IMR-90 (cell line): Measurements from ENCODE around the gene RERE. TPM values are rescaled to one million over a fixed set of nuclear protein-coding genes. Genes with fewer than 3 reads are reported as not detected.

Experiments
- ATAC-seq: fragments of 200-7000 bp; cut with Tn5 transposase; 2 replicates; pipeline ENCODE4 v1.9.1; 2020; ENCODE audit warnings: low read depth, mild to moderate bottlenecking, moderate library complexity
- BruUV-seq: library from RNA; stranded (reverse); fragments of 400-500 nt; replicated peaks from 2 replicates; lab custom pipeline; 2021; lab: Mats Ljungman, UMichigan
- CTCF ChIA-PET: fragments of 300-600 bp; formaldehyde crosslinking; extraction: SDS; loops from one replicate; lab custom pipeline; 2021; ENCODE audit warnings: antibody characterized with exemption; lab: Yijun Ruan, JAX
- POLR2A ChIA-PET: fragments of 300-600 bp; sonication (Branson Sonifier 250); formaldehyde crosslinking; loops from one replicate; lab custom pipeline; 2022; ENCODE audit warnings: antibody characterized with exemption; ENCODE audit not compliant: unreplicated experiment; lab: Charles Lee
- DNase-seq: peaks from one replicate; pipeline ENCODE4 v3.0.0; 2013
- H2AFZ ChIP-seq: replicated peaks from 2 replicates; pipeline ENCODE3; 2013; ENCODE audit warnings: low read length, mild to moderate bottlenecking; ENCODE audit not compliant: poor library complexity
- H2AK5ac ChIP-seq: 2 replicates; pipeline ENCODE4 v1.6.1; 2013; ENCODE audit warnings: low read depth, low read length, inconsistent platforms
- H2AK9ac ChIP-seq: replicated peaks from 2 replicates; pipeline ENCODE3; 2013; ENCODE audit warnings: mild to moderate bottlenecking, low read depth, low read length, moderate library complexity; ENCODE audit not compliant: poor library complexity
- H2BK120ac ChIP-seq: 2 replicates; pipeline ENCODE4 v1.6.1; 2013; ENCODE audit warnings: low read depth, low read length, inconsistent platforms
- H2BK15ac ChIP-seq: 3 replicates; pipeline ENCODE4 v1.6.1; 2013; ENCODE audit warnings: low read depth, low read length, inconsistent platforms
- H2BK20ac ChIP-seq: 2 replicates; pipeline ENCODE4 v1.6.1; 2013; ENCODE audit warnings: low read depth, mild to moderate bottlenecking, inconsistent platforms, low read length, moderate library complexity
- H2BK5ac ChIP-seq: 2 replicates; pipeline ENCODE4 v1.6.1; 2013; ENCODE audit warnings: mild to moderate bottlenecking, low read depth, low read length, inconsistent platforms; ENCODE audit not compliant: poor library complexity, severe bottlenecking
- H3K14ac ChIP-seq: replicated peaks from 2 replicates; pipeline ENCODE4 v1.6.1; 2013; ENCODE audit warnings: low read depth, low read length, inconsistent platforms
- H3K18ac ChIP-seq: 2 replicates; pipeline ENCODE4 v1.6.1; 2013; ENCODE audit warnings: low read depth, low read length, control low read depth
- H3K23ac ChIP-seq: 2 replicates; pipeline ENCODE4 v1.6.1; 2013; ENCODE audit warnings: low read depth, low read length, inconsistent platforms
- H3K27ac ChIP-seq: 2 replicates; pipeline ENCODE4 v1.5.1; 2013; ENCODE audit warnings: mild to moderate bottlenecking, control low read depth, low read length; ENCODE audit not compliant: insufficient read depth
- H3K27me3 ChIP-seq: 2 replicates; pipeline ENCODE4 v1.6.1; 2013; ENCODE audit warnings: low read length; ENCODE audit not compliant: control insufficient read depth, insufficient read depth
- H3K36me3 ChIP-seq: 2 replicates; pipeline ENCODE4 v1.6.1; 2013; ENCODE audit warnings: low read length, mixed read lengths; ENCODE audit not compliant: control insufficient read depth, insufficient read depth
- H3K4ac ChIP-seq: 2 replicates; pipeline ENCODE4 v1.6.1; 2013; ENCODE audit warnings: low read depth, low read length, inconsistent platforms
- H3K4me1 ChIP-seq: 2 replicates; pipeline ENCODE4 v1.6.1; 2013; ENCODE audit warnings: low read length, mixed read lengths; ENCODE audit not compliant: control insufficient read depth, insufficient read depth
- H3K4me2 ChIP-seq: 2 replicates; pipeline ENCODE4 v1.6.1; 2013; ENCODE audit warnings: low read depth, mild to moderate bottlenecking, control low read depth, low read length, moderate library complexity
- H3K4me3 ChIP-seq: 2 replicates; pipeline ENCODE4 v1.5.1; 2013; ENCODE audit warnings: low read depth, mild to moderate bottlenecking, control low read depth, low read length, moderate library complexity; ENCODE audit not compliant: insufficient read depth
- H3K56ac ChIP-seq: 2 replicates; pipeline ENCODE4 v1.6.1; 2013; ENCODE audit warnings: low read length, inconsistent platforms; ENCODE audit not compliant: insufficient read depth; ENCODE audit errors: extremely low read depth
- H3K79me1 ChIP-seq, 2 experiments: 2 replicates each; pipeline ENCODE4 v1.6.1; 2013; ENCODE audit warnings: low read length in 2 of 2, inconsistent platforms in 1 of 2, low read depth in 1 of 2
- H3K9ac ChIP-seq: 2 replicates; pipeline ENCODE4 v1.6.1; 2013; ENCODE audit warnings: low read depth, low read length, control low read depth
- H3K9me1 ChIP-seq: 2 replicates; pipeline ENCODE4 v1.6.1; 2013; ENCODE audit warnings: low read length, inconsistent platforms; ENCODE audit not compliant: insufficient read depth
- H3K9me3 ChIP-seq: 2 replicates; pipeline ENCODE4 v1.6.1; 2013; ENCODE audit warnings: low read length; ENCODE audit not compliant: control insufficient read depth, insufficient read depth
- H4K20me1 ChIP-seq: 2 replicates; pipeline ENCODE4 v1.6.1; 2013; ENCODE audit warnings: low read length, inconsistent platforms; ENCODE audit not compliant: insufficient read depth
- H4K5ac ChIP-seq: 2 replicates; pipeline ENCODE4 v1.6.1; 2013; ENCODE audit warnings: mild to moderate bottlenecking, low read depth, low read length, control low read depth
- H4K8ac ChIP-seq, 2 experiments: 2 replicates each; pipeline ENCODE4 v1.6.1; 2013; ENCODE audit warnings: low read depth in 2 of 2, low read length in 2 of 2, control low read depth in 1 of 2, inconsistent platforms in 1 of 2
- H4K91ac ChIP-seq: 2 replicates; pipeline ENCODE4 v1.6.1; 2013; ENCODE audit warnings: low read depth, low read length, inconsistent platforms; ENCODE audit not compliant: insufficient read depth
- POLR2A ChIP-seq: IDR thresholded peaks from 2 replicates; pipeline ENCODE4 v1.6.1; 2012; ENCODE audit warnings: mild to moderate bottlenecking, low read depth, low read length
- WGBS, 2 experiments: methylation state at CpG; one replicate each; pipeline versions ENCODE4 v1.1.5 to v1.1.7; 2013; ENCODE audit warnings: missing lambda C conversion rate in 2 of 2; ENCODE audit not compliant: insufficient read length in 1 of 2; ENCODE audit errors: extremely low coverage in 2 of 2; 5-methylcytosine and 5-hydroxymethylcytosine counted together
- dilution Hi-C: fragments of 300-500 bp; cut with HindIII; formaldehyde crosslinking; loops from one replicate; pipeline ENCODE4 v1.14.3; 2018; ENCODE audit warnings: low sequenced_read_pairs; ENCODE audit not compliant: unreplicated experiment
- in situ Hi-C: fragments of 300-500 bp; cut with MboI; formaldehyde crosslinking; loops from 3 replicates; pipeline ENCODE4 v1.14.3; 2019; ENCODE audit warnings: low sequenced_read_pairs, inconsistent platforms, mixed read lengths
- intact Hi-C: fragments of 100-400 bp; cut with micrococcal nuclease; formaldehyde crosslinking; loops from 2 replicates; pipeline ENCODE4 v1.10.0; 2022
- polyA plus RNA-seq, 3 experiments: library from polyadenylated mRNA; depleted of rRNA; stranded (reverse); fragments of >200 nt; gene quantifications; 2 replicates each; pipeline ENCODE4 v1.2.3, GENCODE V29; 2012; ENCODE audit warnings: low replicate concordance in 1 of 3
- total RNA-seq: library from RNA; depleted of rRNA; stranded (reverse); fragments of >200 nt; gene quantifications from 2 replicates; pipeline ENCODE4 v1.2.3, GENCODE V29; 2012

The RERE gene
- total and polyA plus RNA-seq, 2 of the 4 experiments (the other 2 are of a cell fraction), result 11.5 to 25.1 TPM

DNA sequence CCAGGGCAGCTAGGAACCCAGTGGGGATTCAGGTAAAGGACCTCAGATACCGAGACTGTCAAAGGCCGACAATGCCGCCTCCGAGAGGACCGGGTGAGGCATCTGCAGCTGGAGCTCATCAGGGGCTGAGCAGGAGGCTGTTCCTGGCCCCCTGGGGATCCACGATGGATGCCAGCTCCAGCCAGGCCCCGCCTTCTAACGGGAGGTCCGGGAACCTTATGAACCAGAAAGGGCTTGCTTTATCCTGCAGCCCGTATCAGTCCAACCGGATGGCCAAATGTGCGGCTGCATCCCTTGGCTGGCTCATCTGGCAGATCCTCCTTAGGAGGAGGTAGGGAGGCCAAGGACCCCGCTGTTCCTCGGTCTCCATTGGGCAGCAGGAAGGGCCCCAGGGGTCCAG lies 467.5 kb downstream of the RERE start:
- no peak overlapping the region for H4K8ac ChIP-seq
- H2AK5ac ChIP-seq, result 0 out of 2 replicates have a peak overlapping the region, but pooled peaks have one; percentile 6
- no peak overlapping the region for H3K9ac ChIP-seq
- no peak overlapping the region for H3K14ac ChIP-seq
- in situ Hi-C loops, result loop anchor here (5.0 kb wide), 1 partner anchor 373 kb away; no protein-coding TSS in a partner anchor
- H4K20me1 ChIP-seq, result 0 out of 2 replicates have a peak, but pooled peaks cover 8% of the 10 kb centered on the region
- no peak for TF ChIP-seq POLR2A
- H3K9me3 ChIP-seq, result no peaks in the 10 kb centered on the region
- no peak overlapping the region for H2BK5ac ChIP-seq
- dilution Hi-C loops, result no loop called here
- BruUV-seq, result no TSS peak
- no peak overlapping the region for H2AK9ac ChIP-seq
- no peak for DNase-seq
- peaks cover 13% of the 10 kb centered on the region for H3K4me1 ChIP-seq
- no peak overlapping the region for H2BK20ac ChIP-seq
- no peak overlapping the region for H4K5ac ChIP-seq
- ChIA-PET CTCF (interaction anchor here (0.6 kb wide), 1 partner anchor 219 kb away, joined by 3 read pairs; no protein-coding TSS in a partner anchor), POLR2A (no interaction called here)
- no peaks in the 10 kb centered on the region for H3K27me3 ChIP-seq
- H3K79me1 ChIP-seq, result peaks cover 0 to 25% of the 10 kb centered on the region in 2 experiments; a peak in 2 of 4 replicates
- no peak overlapping the region for H3K18ac ChIP-seq
- no peak overlapping the region for H3K4me3 ChIP-seq
- H3K36me3 ChIP-seq, result peaks cover 22% of the 10 kb centered on the region
- H3K23ac ChIP-seq, result no peak overlapping the region
- no peak overlapping the region for H3K27ac ChIP-seq
- no peak overlapping the region for H3K56ac ChIP-seq
- no peak overlapping the region for H3K4ac ChIP-seq
- H4K91ac ChIP-seq, result no peak overlapping the region
- no peak overlapping the region for H3K4me2 ChIP-seq
- intact Hi-C loops, result loop anchor here (1.0 kb wide), 3 partner anchors 335 to 375 kb away; no protein-coding TSS in a partner anchor
- peaks cover 6% of the 10 kb centered on the region; the same call in 1 of the 2 replicates for H3K9me1 ChIP-seq
- no peak overlapping the region for H2BK120ac ChIP-seq
- ATAC-seq, result no peak
- H2BK15ac ChIP-seq, result no peak overlapping the region
- H2AFZ ChIP-seq, result no peak overlapping the region
- 79% methylated on average over 9 of the region's 14 CpGs; no CpG with 5 or more reads in 1 of the 2 experiments for WGBS, 2 experiments
